Uterus (tissue), 2 donors: ENCODE data around the gene ACTN1.

Experiments
- POLR2A ChIP-seq, 2 donors: fragments of 450-650 bp; IDR thresholded peaks; one replicate each; pipeline ENCODE4 v1.6.1; 2016; ENCODE audit warnings: antibody characterized with exemption in 2 of 2, mild to moderate bottlenecking in 1 of 2, moderate library complexity in 1 of 2
- TF ChIP-seq, protein P1 (sequence below), 4 experiments: fragments of 200-600 bp in 2 of 4; fragments of 450-650 bp in 2 of 4; sonication (generic) in 2 of 4; IDR thresholded peaks; one replicate each; pipeline ENCODE4 v1.5.1; 2016 to 2019; ENCODE audit warnings: antibody characterized with exemption in 4 of 4, mild to moderate bottlenecking in 2 of 4, moderate library complexity in 1 of 4

DNA sequence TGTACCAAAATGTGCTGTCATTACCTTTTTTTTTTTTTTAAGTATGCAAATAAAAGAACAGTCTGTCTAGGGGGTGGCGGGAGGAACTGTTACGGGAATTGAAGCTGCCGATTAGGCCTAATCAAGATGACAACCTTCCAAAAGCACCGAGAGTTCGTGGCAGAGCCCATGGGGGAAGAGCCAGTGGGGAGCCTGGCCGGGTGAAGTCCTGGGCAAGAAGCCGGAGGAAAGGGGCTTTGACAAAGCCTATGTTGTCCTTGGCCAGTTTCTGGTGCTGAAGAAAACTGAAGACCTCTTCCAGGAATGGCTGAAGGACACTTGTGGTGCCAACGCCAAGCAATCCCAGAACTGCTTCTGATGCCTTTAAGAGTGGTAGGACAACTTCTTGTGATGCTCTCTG is 42.6 kb downstream of the ACTN1 start:
- TF ChIP-seq, protein P1, sequence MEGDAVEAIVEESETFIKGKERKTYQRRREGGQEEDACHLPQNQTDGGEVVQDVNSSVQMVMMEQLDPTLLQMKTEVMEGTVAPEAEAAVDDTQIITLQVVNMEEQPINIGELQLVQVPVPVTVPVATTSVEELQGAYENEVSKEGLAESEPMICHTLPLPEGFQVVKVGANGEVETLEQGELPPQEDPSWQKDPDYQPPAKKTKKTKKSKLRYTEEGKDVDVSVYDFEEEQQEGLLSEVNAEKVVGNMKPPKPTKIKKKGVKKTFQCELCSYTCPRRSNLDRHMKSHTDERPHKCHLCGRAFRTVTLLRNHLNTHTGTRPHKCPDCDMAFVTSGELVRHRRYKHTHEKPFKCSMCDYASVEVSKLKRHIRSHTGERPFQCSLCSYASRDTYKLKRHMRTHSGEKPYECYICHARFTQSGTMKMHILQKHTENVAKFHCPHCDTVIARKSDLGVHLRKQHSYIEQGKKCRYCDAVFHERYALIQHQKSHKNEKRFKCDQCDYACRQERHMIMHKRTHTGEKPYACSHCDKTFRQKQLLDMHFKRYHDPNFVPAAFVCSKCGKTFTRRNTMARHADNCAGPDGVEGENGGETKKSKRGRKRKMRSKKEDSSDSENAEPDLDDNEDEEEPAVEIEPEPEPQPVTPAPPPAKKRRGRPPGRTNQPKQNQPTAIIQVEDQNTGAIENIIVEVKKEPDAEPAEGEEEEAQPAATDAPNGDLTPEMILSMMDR (IDR thresholded peaks at IDR 0.05): no peak
- no peak for TF ChIP-seq POLR2A (IDR thresholded peaks at IDR 0.05)
